NB4 (cell line): Measurements from ENCODE around the gene RBBP5.

ENCODE experiments used
- MYC ChIP-seq: IDR thresholded peaks from 2 replicates; pipeline ENCODE4 v1.6.1; 2011; ENCODE audit warnings: low read depth, low read length
- POLR2A ChIP-seq: IDR thresholded peaks from 2 replicates; pipeline ENCODE4 v1.6.1; 2011; ENCODE audit warnings: mild to moderate bottlenecking; ENCODE audit not compliant: insufficient read length; ENCODE audit errors: extremely low read depth
- TF ChIP-seq, protein P1 (sequence below): IDR thresholded peaks from one replicate; pipeline ENCODE4 v1.5.1; 2012; ENCODE audit warnings: low read depth, low read length
- TF ChIP-seq, protein P2 (sequence below): IDR thresholded peaks from 2 replicates; pipeline ENCODE4 v1.6.1; 2011; ENCODE audit warnings: low read depth, low read length

DNA sequence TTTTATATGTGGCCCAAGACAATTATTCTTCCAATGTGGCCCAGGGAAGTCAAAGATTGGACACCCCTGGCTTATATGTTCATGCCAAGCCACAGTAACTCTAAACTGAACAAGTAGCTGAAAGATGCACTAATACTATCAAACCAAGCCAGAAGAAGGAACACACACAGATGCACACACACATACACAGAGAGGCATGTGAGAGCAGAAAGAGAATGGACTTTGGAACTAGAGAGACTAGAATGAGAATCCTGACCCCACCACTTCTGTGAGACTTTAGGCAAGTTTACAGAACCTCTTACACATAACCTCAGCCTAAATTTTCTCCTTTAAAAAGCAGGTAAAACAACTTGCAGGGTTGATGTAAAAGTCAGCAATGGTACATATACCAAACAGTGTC, 26.4 kb downstream of the RBBP5 start:
- TF ChIP-seq, protein P1, sequence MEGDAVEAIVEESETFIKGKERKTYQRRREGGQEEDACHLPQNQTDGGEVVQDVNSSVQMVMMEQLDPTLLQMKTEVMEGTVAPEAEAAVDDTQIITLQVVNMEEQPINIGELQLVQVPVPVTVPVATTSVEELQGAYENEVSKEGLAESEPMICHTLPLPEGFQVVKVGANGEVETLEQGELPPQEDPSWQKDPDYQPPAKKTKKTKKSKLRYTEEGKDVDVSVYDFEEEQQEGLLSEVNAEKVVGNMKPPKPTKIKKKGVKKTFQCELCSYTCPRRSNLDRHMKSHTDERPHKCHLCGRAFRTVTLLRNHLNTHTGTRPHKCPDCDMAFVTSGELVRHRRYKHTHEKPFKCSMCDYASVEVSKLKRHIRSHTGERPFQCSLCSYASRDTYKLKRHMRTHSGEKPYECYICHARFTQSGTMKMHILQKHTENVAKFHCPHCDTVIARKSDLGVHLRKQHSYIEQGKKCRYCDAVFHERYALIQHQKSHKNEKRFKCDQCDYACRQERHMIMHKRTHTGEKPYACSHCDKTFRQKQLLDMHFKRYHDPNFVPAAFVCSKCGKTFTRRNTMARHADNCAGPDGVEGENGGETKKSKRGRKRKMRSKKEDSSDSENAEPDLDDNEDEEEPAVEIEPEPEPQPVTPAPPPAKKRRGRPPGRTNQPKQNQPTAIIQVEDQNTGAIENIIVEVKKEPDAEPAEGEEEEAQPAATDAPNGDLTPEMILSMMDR: no peak
- TF ChIP-seq POLR2A (no peak), MYC (no peak)
- TF ChIP-seq, protein P2, sequence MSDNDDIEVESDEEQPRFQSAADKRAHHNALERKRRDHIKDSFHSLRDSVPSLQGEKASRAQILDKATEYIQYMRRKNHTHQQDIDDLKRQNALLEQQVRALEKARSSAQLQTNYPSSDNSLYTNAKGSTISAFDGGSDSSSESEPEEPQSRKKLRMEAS: no peak
